GM21619 (cell line): ENCODE measurements around the gene PSTPIP1.

Experiments used
- ATAC-seq: cut with Tn5 transposase; IDR thresholded peaks from one replicate; pipeline ENCODE4 v1.9.1; 2021; ENCODE audit not compliant: unreplicated experiment

PSTPIP1 gene

DNA sequence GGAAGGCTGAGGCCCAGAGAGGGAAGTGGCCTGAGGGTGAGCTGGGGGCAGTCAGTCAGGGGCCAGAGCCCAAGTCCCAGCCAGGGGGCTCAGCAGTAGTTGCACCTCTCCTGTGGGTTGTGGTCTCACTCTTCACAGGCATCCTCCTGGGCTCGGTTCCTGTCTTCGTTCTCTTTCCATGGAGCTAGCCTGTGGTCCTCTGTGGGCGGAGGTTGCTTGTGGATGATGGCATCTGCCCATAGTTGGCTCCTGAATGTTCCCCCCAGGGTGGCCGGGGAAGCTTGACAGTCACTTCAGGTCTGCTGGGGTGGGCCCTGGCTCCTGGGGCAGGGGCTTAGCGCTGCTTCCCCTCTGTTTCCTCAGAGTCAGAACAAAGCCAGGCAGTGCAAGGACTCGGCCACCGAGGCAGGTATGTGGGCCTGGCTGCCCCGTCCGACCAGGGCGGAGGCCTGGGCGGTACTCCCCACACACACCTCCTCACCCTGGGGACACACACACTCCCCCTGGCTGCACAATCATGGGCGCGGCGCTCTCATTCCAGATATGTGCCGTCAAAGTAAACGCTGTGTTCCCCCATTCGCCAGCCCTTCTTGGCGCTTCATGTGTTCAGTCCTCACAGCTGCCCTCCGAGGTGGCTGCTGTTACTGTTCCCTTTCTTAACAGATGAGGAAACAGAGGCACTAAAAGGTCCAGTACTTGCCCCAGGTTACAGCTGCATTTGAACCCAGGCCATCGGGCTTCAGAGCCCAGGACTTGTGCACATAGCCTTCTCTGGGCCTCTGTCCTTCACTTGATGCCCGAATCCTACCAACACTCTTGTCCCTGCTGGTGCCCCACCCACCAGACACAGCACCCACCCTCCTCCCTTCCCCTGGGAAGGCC is 34.5 kb downstream of the PSTPIP1 start:
- no peak for ATAC-seq

DNA sequence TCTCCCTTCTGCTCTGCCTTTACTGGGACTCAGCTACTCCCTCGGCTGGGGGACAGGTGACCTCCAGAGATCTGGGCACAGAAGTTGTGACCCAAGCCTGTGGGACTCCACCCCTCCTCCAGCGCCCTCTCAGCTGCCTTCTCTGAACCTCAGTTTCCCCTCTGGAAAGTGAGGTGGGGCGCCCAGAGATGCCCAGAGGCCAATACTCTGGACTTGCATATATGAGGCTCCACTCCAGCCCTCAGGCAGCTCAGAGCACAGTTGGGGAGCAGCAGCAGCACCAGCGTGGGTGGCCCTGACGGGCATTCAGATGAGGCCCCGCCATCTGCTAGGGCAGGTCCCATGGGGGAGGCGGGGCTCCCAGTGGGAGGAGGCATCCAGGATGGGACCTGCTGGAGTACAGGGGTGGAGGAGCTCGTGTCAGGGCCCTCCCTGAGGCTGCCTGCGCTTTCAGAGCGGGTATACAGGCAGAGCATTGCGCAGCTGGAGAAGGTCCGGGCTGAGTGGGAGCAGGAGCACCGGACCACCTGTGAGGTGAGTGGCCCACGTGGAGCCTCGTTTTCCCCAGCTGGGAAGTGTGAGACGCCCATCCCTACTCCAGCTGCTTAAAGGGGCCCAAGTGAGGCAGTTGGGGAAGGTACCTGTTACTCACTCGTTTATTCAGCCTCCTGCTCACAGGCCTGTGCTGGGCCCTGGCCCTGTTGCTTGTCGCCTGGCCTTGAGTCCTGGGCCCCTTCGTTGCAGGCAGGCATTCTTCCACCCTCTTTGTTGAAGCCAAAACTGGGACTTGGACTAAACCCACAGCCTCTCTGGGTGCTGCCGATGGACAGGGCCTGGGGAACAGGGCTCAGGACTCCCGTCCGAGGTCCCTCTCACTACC is 35.4 kb downstream of the PSTPIP1 start:
- no peak for ATAC-seq

DNA sequence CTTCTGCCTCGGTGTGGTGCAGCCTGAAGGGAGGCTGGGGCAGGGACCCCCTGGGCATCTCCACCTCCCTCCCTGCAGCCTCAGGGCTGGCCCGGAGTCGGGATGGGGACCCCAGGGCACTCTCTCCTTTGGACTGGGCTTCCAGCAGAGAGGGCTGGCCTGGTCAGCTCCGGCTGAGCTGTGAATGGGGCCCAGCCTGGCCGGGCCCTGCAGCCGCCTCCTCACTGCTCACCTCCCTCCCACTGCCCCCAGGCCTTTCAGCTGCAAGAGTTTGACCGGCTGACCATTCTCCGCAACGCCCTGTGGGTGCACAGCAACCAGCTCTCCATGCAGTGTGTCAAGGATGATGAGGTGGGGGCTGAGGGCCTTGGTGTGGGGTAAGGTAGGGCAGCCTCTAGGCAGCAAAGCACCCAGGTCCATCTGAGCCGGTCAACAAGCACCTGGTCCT is 36.0 kb downstream of the PSTPIP1 start:
- no peak for ATAC-seq

DNA sequence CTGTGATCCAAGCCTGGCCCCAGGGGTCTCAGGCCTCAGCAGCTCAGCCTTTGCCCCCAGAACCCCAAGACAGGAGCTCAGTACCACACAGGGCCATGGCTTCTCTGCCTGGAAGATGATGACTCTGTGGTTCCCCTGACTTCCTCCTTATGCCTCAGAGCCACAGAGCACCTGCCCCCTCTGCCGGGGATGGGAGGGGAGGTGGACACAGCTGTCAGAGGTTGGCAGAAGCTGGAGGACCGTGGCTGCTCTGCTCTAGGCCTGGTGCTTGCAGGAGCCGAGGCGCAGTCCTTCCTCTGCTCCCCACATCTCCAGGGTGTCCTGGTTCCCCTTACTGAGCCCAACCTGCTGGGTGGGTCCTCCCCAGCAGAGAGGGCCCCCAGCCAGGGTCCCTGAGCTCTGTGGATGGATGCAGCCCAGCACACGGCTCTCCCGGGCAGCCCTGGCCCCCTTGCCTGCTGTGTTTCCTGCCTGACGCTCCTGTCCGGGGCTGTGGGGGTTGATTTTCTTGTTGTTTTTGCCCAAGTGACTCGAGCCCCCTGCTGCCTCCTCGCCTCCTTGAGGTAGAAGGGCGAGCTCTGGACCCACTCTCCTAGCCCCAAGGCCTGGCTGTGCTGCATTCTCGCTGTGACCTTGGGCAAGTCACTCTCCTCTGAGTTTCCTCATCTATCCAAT is 36.6 kb downstream of the PSTPIP1 start:
- no peak for ATAC-seq

DNA sequence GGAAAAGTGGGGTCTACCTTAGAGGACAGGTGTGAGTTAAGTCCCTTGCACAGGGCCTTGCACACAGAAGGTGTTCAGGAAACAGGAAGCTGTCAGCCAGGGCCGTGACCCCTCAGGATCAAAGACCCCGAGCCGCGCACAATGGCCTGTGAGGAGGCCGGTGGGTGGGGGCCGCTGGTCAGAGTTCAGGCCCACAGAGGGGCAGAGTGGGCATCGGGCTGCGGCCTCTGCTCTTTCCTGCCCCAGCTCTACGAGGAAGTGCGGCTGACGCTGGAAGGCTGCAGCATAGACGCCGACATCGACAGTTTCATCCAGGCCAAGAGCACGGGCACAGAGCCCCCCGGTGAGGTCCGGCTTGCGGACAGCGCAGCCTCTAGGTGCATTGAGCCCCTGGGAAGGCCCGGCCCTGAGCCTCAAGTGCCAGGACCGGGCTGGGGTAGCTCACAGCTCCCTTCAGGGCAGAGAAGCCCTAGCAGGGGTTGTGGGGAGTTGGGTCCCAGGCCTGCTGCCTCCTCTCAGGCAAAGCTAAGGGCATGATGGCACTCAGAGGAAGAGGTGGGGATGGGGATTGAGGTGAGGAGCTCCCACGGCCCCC is 37.2 kb downstream of the PSTPIP1 start:
- ATAC-seq: no peak

DNA sequence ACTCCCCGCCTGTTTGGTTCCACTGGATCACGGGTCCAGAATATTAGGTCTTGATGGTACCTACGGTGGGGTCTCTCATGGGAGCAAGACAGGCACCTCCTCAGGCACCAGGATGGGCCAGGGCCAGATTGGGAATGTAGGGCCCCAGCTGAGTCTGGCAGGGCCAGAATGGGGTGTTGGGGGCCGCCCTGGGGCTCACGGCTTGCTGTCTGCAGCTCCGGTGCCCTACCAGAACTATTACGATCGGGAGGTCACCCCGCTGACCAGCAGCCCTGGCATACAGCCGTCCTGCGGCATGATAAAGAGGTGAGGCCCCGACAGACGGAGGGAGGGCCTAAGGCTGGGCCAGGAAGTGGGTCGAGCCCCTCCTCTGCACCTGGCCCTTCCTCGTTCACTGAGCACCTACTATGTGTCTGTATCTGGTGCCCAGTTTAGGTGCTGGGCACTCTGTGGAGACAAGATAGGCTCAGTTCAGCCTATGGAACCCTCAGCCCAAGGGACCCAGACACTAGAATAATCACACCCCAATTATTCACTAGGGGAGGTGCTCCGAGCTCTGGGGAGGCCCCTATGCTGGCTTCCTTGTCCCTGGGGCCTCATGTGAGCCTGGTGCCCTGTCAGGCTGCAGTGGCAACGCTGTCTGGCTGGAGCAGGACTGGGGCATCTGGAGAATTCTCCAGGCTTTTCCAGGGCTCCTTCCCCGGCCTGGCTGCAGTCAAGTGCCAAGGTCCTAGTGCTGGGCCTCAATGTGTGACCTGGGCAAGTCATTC is 37.9 kb downstream of the PSTPIP1 start:
- ATAC-seq: no peak

DNA sequence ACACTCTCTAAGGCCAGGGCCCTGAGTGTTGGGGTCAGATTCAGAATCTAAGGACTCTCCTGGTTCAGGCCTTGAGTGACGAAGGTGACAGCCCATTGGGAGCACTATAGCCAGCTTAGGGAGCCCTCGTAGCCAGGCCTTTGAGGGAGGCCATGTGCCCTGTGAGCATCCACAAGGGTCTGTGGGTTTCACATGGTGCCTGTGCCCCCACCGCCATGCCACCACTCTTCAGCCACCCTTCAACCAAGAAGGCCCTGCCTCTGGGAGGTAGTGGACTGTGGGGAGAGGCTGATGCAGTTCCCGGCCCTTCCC is 38.4 kb downstream of the PSTPIP1 start:
- no peak for ATAC-seq

DNA sequence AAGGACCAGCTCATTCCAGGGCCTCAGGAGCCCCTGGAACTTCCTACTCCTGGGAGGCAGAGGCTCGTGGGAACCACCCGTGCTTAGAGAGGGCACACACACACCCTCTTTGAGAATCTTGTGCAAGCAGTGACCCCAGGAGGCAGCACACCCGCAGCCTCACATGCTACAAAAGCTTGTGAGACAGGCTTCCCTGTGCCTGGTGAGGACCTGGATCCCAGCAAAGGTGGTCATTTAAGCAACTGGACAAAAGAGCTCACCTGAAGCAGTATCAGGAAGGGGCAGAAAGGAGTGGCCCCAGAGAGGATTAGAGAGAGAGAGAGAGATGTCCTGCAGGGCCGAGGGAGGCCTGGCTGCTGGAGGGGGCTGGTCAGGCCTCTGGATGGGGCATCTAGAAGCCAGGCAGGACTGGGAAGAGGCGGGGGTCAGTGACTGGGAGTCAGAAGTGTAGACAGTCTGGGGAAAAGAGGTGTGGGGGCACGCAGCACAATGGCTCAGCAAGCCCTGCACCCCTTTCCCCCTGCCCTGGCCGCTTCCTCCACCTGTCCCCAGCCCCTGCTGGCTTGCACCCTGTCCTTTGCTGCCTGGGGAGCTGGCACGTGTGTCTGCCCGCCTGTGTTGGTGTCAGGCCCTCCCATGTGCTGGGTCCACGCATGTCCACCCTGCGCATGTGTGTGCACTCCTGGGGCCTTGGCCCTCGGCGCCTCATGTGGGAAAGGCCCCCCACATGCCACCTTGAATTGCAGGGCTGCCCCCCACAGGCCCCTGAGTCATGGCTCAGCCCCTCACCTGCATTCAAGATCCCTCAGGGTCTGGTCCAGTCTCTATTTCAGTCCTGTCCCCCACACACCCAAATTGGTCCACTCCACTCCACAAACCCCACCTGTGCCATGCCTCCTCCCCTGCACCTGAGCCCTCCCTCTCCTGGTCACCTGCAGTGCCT is 39.1 kb downstream of the PSTPIP1 start:
- no peak for ATAC-seq

DNA sequence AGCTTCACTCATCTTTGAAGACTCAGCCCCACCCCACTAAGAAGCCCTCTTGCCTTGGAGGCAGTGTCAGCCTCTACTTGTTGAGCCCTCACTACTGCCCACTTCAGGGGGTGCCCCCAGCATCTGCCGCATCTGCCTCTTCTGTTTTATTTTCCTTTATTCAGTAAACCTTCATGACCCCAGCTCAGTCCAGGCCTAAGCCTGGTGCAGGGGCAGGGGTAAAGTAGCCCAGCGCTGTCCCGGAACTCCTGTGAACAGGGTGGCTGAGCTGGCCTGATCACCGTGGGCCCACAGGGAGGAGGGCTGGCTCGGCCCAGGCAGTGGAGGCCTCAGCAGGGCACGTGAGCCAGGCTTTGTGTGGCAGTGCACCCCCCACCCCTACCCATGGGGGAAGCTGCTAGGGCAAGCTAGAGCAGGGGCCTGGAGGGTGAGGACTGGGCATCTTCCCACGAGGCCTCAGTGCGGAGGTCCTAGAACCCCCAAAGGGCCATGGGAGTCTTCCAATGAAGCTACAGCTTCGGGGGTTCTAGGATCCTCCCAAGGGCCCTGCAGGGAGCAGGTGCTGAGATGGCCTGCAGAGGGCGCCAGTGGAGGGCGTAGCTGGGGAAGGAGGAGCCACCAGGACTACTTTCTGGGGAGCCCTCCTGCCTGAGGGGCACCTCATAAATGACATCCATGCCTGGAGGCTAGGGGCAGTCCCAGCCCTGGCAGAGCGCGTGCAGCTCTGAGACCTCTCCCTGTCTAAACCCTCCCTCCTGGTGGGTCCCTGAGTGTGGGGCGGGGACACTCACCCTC is 40.0 kb downstream of the PSTPIP1 start:
- ATAC-seq: no peak

DNA sequence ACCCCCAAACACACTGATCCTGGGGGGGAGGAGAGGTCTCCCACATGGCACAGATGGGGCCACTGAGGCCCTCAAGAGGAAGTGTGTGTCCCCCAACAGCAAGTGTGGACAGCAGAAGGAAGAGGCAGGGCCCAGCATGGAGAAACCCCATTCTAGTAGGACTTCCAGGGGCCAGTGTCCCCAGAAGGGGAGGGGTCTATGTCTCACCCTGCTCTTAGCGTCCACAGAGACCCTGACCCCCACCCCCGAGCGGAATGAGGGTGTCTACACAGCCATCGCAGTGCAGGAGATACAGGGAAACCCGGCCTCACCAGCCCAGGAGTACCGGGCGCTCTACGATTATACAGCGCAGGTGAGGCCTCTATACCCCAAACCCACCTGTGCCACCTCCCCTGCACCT is 40.7 kb downstream of the PSTPIP1 start:
- no peak for ATAC-seq

DNA sequence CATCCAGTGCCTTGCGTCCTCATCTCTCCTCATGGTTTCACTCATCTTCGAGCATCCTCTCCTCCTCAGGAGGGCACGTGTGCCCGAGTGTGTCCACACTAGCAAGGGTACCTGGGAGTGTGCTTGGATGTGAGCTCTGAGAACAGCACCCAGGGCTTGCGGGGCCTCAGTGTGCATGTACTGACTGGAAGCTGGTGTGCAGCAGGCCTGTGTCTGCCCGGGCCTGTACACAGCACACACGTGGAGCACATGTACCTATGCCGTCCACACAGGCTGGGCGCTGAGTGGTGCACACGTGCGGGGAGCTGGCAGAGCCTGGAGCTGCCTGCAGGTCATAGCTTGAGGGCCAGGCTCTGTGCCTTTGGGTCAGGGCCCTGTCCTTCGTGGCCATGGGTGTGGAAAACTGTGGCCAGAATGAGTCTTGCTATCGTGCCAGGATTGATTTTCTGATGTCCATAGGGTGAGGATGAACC is 41.1 kb downstream of the PSTPIP1 start:
- no peak for ATAC-seq

DNA sequence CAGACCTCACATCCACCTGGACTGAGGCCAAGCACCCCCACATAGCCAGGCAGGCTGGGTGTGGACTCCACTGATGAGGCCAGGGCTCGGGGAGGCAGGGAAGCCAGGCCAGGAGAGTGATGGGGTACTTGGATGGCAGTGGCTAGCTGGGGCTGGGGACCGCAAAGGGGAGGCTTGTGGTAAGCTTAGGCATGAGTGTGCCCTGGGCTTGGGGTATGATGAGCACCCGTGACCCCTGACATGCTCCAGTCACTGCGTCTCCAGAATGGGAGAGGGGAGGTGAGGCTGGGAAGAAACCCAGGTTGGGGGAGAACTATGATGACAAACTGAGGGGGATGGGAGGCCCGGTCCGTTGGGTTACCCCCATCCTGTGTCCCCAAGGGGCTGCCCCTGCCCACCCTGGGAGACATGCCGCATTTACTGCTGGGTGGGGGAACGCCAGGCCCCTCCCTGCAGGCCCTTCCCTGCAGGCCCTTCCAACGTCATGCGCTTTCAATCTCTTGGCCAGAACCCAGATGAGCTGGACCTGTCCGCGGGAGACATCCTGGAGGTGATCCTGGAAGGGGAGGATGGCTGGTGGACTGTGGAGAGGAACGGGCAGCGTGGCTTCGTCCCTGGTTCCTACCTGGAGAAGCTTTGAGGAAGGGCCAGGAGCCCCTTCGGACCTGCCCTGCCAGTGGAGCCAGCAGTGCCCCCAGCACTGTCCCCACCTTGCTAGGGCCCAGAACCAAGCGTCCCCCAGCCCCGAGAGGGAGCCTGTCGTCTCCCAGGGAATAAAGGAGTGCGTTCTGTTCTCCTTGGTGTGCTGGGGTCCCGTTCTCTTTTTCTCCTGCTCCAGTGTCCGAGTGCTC is 41.8 kb downstream of the PSTPIP1 start:
- no peak for ATAC-seq

DNA sequence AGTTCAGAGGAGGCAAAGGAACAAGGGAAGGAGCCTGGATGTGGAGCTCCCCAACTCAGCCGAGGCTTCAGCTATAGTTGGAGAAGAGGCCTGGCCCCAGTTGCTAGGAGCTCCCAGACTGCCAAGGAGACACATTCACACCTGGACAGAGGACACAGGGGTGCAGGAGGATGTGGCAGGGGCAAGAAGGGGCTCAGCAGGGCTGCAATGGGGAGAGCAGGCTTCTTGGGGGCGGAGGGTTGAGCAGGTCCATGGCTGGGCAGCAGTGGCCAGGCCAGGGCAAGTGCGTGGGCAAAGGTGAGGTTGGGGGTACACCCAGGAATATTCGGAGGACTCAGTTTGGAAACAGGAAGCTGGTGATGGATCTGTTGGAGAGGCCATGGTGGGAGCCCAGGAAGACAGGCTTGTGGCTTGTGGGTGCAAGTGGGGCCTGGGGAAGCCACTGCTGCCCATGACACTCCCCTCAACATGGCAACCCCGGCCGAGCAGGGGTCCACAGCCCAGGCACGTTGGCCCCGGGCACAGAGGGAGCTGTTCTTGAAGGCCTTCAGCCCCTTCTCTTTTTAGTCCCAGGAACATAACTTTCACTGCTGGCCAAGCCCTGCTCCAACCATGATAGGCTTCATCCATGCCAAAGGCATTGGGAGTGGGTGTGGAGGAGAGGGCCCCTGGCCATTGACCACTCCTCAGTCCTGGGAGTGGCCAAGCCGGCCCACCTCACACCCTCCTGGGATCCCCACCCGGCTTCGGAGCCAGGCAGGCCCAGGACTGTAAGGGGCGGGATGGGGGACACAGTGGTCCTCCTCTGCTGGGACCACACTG is 42.7 kb downstream of the PSTPIP1 start:
- no peak for ATAC-seq

DNA sequence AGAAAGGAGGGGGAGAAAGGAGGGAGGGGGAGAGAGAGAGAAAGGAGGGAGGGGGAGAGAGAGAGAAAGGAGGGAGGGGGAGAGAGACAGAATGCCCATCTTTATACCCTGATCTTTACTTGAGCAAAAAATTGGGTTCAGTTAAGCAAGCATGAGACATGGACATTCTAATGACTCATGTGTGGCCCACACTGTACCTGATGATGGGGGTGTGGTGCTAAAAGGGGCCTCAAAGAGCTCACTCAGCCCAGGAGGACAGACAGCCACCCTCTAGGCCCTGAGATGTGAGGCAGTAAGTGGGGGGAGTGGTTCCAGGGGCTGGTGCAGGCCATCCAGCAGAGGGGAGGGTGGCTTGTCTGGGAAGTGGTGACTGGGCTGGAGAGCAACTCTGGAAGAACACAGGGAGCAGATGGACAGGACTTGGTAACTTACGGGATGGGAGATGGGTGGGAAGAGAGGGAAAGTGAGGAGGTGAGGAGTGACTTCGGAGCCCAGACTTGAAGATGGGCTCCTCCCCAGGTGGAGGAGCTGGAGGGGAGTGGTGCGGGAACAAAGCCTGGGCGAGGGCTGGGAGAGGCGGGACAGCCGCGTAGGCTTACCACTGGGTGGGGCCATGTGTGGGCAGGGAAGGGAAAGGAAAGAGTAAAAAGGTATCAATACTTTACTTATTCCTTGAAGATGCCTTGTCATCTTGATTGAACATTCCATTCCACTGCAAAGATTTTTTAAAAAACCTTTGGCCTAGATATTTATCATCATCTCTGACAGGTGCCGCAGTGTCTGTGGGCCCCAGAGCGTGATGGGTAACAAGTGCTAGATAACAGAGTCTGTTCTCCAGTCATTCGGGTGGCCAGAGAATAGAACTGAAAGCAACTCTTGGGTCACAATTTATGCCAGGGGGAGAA is 43.6 kb downstream of the PSTPIP1 start:
- no peak for ATAC-seq

DNA sequence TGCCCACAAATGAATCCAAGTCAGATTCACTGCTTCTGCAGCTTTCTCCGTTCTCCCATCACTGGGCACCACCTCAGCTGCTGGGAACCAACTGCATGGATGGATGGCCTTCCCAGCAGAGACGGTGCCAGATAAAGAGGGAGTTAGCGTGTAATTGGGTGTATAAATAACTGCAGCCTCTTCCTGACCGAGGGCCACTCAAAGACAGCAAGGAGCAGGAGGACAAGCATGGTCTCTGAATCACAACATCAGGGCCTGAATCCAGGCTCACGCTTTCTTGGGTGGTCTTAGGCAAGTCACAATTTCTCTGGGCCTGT is 44.2 kb downstream of the PSTPIP1 start:
- ATAC-seq: no peak

DNA sequence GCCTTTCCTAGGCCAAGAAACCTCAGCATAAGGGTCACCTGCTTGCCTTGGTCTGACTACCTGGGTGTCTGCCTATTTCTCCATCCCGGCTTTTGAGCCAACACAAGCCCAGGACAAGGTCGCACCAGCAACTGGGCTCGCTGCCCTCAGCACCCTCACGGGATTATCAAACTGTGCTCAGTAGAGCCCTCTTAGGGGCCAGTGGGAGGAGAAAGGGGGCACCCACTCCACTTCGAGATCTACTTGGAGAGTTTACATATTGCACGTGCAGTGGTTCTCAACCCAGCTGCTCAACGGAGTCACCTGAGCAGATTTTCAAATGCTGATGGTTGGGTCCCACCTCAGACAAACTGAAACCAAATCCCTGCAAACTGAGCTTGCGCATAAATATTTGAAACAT is 44.9 kb downstream of the PSTPIP1 start:
- ATAC-seq: no peak
